GM15510 (cell line): ENCODE data around the gene CAPN14.

Experiments
- POLR2A ChIP-seq: IDR thresholded peaks from 3 replicates; pipeline ENCODE4 v1.6.1; 2011; ENCODE audit warnings: borderline replicate concordance; ENCODE audit not compliant: insufficient read length; ENCODE audit errors: extremely low read depth

The CAPN14 gene

GRCh38 chr2:31213601-31214443 is 3.5 kb downstream of the CAPN14 start:
- TF ChIP-seq POLR2A, result no peak

- TF ChIP-seq POLR2A, result no peak
Observed at GRCh38 chr2:31212659-31213600, 4.4 kb downstream of the CAPN14 start.

GRCh38 chr2:31208240-31208639 is 9.1 kb downstream of the CAPN14 start:
- TF ChIP-seq POLR2A, result no peak

GRCh38 chr2:31207790-31208189 is 9.5 kb downstream of the CAPN14 start:
- no peak for TF ChIP-seq POLR2A

GRCh38 chr2:31205613-31206012 is 11.7 kb downstream of the CAPN14 start:
- TF ChIP-seq POLR2A, result no peak

- TF ChIP-seq POLR2A, result no peak
Observed at GRCh38 chr2:31205186-31205585, 12.1 kb downstream of the CAPN14 start.

GRCh38 chr2:31204783-31205182 is 12.5 kb downstream of the CAPN14 start:
- no peak for TF ChIP-seq POLR2A

- no peak for TF ChIP-seq POLR2A
Observed at GRCh38 chr2:31203916-31204315, 13.4 kb downstream of the CAPN14 start.

GRCh38 chr2:31202833-31203232 is 14.5 kb downstream of the CAPN14 start:
- TF ChIP-seq POLR2A, result no peak

GRCh38 chr2:31202041-31202440 is 15.3 kb downstream of the CAPN14 start:
- no peak for TF ChIP-seq POLR2A

GRCh38 chr2:31200972-31201371 is 16.3 kb downstream of the CAPN14 start:
- no peak for TF ChIP-seq POLR2A

- TF ChIP-seq POLR2A, result no peak
Observed at GRCh38 chr2:31199206-31199605, 18.1 kb downstream of the CAPN14 start.

- no peak for TF ChIP-seq POLR2A
Observed at GRCh38 chr2:31197669-31198068, 19.6 kb downstream of the CAPN14 start.

- no peak for TF ChIP-seq POLR2A
Observed at GRCh38 chr2:31197166-31197565, 20.1 kb downstream of the CAPN14 start.

GRCh38 chr2:31196622-31197021 is 20.7 kb downstream of the CAPN14 start:
- no peak for TF ChIP-seq POLR2A
